GM19023 (cell line): ENCODE measurements around the gene PCDHGC3.

Experiments used
- ATAC-seq: cut with Tn5 transposase; IDR thresholded peaks from one replicate; pipeline ENCODE4 v1.9.1; 2021; ENCODE audit warnings: mild to moderate bottlenecking, moderate library complexity; ENCODE audit not compliant: unreplicated experiment

PCDHGC3 gene

GRCh38 chr5:141506381-141507155, 30.8 kb downstream of the PCDHGC3 start:
- ATAC-seq, result no peak

- ATAC-seq, result peak; percentile 39
These were observed 31.8 kb downstream of the PCDHGC3 start for GRCh38 chr5:141507387-141508091.

GRCh38 chr5:141508440-141508797, 32.7 kb downstream of the PCDHGC3 start:
- ATAC-seq, result no peak

- ATAC-seq, result no peak
These were observed 33.2 kb downstream of the PCDHGC3 start for GRCh38 chr5:141508798-141509611.

- no peak for ATAC-seq
These were observed 34.4 kb downstream of the PCDHGC3 start for GRCh38 chr5:141510160-141510559.

- peak; percentile 25 for ATAC-seq
These were observed 35.3 kb downstream of the PCDHGC3 start for GRCh38 chr5:141510850-141511601.

- no peak for ATAC-seq
These were observed 36.1 kb downstream of the PCDHGC3 start for GRCh38 chr5:141511771-141512325.

GRCh38 chr5:141512390-141512910, 36.7 kb downstream of the PCDHGC3 start:
- no peak for ATAC-seq

- no peak for ATAC-seq
These were observed 37.3 kb downstream of the PCDHGC3 start for GRCh38 chr5:141512911-141513626.

GRCh38 chr5:141513627-141514329, 38.0 kb downstream of the PCDHGC3 start:
- no peak for ATAC-seq

- no peak for ATAC-seq
These were observed 38.8 kb downstream of the PCDHGC3 start for GRCh38 chr5:141514330-141515133.

GRCh38 chr5:141515141-141515540, 39.4 kb downstream of the PCDHGC3 start:
- no peak for ATAC-seq

- ATAC-seq, result no peak
These were observed 40.3 kb downstream of the PCDHGC3 start for GRCh38 chr5:141515946-141516671.

GRCh38 chr5:141516672-141517025, 40.9 kb downstream of the PCDHGC3 start:
- ATAC-seq, result no peak

GRCh38 chr5:141517312-141517711, 41.5 kb downstream of the PCDHGC3 start:
- no peak for ATAC-seq

- ATAC-seq, result no peak
These were observed 42.3 kb downstream of the PCDHGC3 start for GRCh38 chr5:141517880-141518617.

GRCh38 chr5:141518618-141519015, 42.9 kb downstream of the PCDHGC3 start:
- ATAC-seq, result no peak
